Epithelial cell of esophagus (primary cell): ENCODE results near the gene HDGFL3.

Experiments used
- DNase-seq: peaks from one replicate; pipeline ENCODE4 v3.0.0; 2010; ENCODE audit warnings: low read depth
- H3K4me3 ChIP-seq: 2 replicates; pipeline ENCODE4 v1.5.1; 2011; ENCODE audit warnings: mild to moderate bottlenecking, low read length, control low read depth
- CTCF ChIP-seq: IDR thresholded peaks from 2 replicates; pipeline ENCODE4 v1.5.1; 2011; ENCODE audit warnings: low read depth, mild to moderate bottlenecking, low read length, control low read depth, inconsistent platforms; ENCODE audit not compliant: insufficient read depth; ENCODE audit errors: missing control alignments

HDGFL3 gene

GRCh38 chr15:83164771-83165404 is 42.7 kb downstream of the HDGFL3 start:
- no peak for TF ChIP-seq CTCF
- H3K4me3 ChIP-seq = no peak overlapping the region
- no peak for DNase-seq

GRCh38 chr15:83164111-83164770 is 43.4 kb downstream of the HDGFL3 start:
- no peak for TF ChIP-seq CTCF
- peak; percentile 63 for DNase-seq
- H3K4me3 ChIP-seq = no peak overlapping the region

GRCh38 chr15:83163032-83163431 is 44.6 kb downstream of the HDGFL3 start:
- no peak for DNase-seq

GRCh38 chr15:83160741-83161140 is 46.9 kb downstream of the HDGFL3 start:
- H3K4me3 ChIP-seq = no peak overlapping the region
- no peak for DNase-seq
- no peak for TF ChIP-seq CTCF

More at GRCh38 chr15:83163032-83163431, 44.6 kb downstream of the HDGFL3 start:
- no peak overlapping the region for H3K4me3 ChIP-seq
- TF ChIP-seq CTCF = no peak

GRCh38 chr15:83158393-83158792 is 49.2 kb downstream of the HDGFL3 start:
- peak; percentile 49 for DNase-seq
- no peak overlapping the region for H3K4me3 ChIP-seq
- TF ChIP-seq CTCF = no peak

GRCh38 chr15:83155942-83156341 is 51.7 kb downstream of the HDGFL3 start:
- H3K4me3 ChIP-seq = no peak overlapping the region
- TF ChIP-seq CTCF = no peak
- DNase-seq = peak; percentile 53

GRCh38 chr15:83153288-83153687 is 54.3 kb downstream of the HDGFL3 start:
- TF ChIP-seq CTCF = no peak
- H3K4me3 ChIP-seq = no peak overlapping the region
- peak; percentile 9 for DNase-seq
